ENCODE results near the gene HAPLN2.

DNA sequence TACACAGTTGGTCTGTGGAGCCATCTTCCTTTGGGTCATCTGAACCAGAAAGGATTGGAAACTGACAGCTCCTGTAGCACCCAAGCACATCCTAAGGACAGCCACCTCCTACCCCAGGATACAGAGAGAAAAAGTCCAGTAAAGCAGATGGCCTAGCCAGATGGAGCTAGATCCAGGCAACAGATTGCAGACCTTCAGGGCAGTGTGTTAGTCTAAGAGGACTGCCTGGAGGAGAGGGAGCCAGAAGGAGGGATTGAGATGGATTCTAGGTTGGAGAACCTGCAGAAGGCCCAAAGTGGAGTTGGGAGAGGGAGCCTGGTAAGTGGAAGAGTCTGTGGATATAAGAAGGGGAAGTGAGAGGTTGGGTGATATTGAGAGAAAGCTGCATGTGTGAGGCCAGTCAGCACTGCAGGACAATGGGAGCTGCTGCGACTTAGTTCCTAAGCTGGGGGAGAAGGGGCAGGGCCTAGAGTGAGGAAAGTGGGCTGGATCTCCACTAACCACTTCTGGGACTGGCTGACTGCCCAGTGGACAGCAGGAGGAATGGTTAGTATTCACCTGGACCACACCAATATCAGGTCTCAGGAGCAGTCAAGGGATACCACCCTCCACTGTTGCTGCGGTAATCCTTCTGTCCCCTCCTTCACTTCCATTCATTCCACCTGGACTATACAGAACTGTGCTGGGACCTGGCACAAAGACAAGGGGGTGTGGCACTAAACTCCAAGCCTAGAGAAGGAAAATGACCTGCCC, 36.1 kb downstream of the HAPLN2 start:
- no peak for TF ChIP-seq ZBTB20 (tag by site-specific recombination; IDR thresholded peaks at IDR 0.05)
- no peak for TF ChIP-seq CTCF (tag by site-specific recombination; IDR thresholded peaks at IDR 0.05)
- no peak for TF ChIP-seq ZFHX2 (tag by site-specific recombination; conservative IDR thresholded peaks at IDR 0.05)
- no peak for TF ChIP-seq HOXA7 (CRISPR knock-in tag; IDR thresholded peaks at IDR 0.05; ENCODE audit: borderline replicate concordance)
- TF ChIP-seq ZBTB1 (tag by site-specific recombination; IDR thresholded peaks at IDR 0.05): no peak
- no peak for TF ChIP-seq ZIC2 (tag by site-specific recombination; IDR thresholded peaks at IDR 0.05)
- TF ChIP-seq ZSCAN4 (tag by site-specific recombination; IDR thresholded peaks at IDR 0.05): no peak
- no peak for TF ChIP-seq ZNF292 (tag by site-specific recombination; IDR thresholded peaks at IDR 0.05; ENCODE audit: borderline replicate concordance, low read depth)
- TF ChIP-seq ZNF670 (tag by site-specific recombination; IDR thresholded peaks at IDR 0.05; ENCODE audit: low read depth): no peak
- TF ChIP-seq, protein P1, sequence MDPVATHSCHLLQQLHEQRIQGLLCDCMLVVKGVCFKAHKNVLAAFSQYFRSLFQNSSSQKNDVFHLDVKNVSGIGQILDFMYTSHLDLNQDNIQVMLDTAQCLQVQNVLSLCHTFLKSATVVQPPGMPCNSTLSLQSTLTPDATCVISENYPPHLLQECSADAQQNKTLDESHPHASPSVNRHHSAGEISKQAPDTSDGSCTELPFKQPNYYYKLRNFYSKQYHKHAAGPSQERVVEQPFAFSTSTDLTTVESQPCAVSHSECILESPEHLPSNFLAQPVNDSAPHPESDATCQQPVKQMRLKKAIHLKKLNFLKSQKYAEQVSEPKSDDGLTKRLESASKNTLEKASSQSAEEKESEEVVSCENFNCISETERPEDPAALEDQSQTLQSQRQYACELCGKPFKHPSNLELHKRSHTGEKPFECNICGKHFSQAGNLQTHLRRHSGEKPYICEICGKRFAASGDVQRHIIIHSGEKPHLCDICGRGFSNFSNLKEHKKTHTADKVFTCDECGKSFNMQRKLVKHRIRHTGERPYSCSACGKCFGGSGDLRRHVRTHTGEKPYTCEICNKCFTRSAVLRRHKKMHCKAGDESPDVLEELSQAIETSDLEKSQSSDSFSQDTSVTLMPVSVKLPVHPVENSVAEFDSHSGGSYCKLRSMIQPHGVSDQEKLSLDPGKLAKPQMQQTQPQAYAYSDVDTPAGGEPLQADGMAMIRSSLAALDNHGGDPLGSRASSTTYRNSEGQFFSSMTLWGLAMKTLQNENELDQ (tag by site-specific recombination; IDR thresholded peaks at IDR 0.05; ENCODE audit: low read depth): no peak
- TF ChIP-seq KLF9 (tag by site-specific recombination; IDR thresholded peaks at IDR 0.05; ENCODE audit: low read depth): peak; percentile 32; the same call in 1 of the 2 replicates
- TF ChIP-seq ZNF654 (tag by site-specific recombination; IDR thresholded peaks at IDR 0.05; ENCODE audit: low read depth): no peak
